NCI-H2171 (cell line): ENCODE results near the gene ARSK.
A peak's percentile ranks its signal among the peaks of the same experiment; 100 is the strongest.

Experiments used
- DNase-seq: peaks from one replicate; lab custom pipeline; 2025; lab: John Stamatoyannopoulos, UW

Gene ARSK, protein sequence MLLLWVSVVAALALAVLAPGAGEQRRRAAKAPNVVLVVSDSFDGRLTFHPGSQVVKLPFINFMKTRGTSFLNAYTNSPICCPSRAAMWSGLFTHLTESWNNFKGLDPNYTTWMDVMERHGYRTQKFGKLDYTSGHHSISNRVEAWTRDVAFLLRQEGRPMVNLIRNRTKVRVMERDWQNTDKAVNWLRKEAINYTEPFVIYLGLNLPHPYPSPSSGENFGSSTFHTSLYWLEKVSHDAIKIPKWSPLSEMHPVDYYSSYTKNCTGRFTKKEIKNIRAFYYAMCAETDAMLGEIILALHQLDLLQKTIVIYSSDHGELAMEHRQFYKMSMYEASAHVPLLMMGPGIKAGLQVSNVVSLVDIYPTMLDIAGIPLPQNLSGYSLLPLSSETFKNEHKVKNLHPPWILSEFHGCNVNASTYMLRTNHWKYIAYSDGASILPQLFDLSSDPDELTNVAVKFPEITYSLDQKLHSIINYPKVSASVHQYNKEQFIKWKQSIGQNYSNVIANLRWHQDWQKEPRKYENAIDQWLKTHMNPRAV

DNA sequence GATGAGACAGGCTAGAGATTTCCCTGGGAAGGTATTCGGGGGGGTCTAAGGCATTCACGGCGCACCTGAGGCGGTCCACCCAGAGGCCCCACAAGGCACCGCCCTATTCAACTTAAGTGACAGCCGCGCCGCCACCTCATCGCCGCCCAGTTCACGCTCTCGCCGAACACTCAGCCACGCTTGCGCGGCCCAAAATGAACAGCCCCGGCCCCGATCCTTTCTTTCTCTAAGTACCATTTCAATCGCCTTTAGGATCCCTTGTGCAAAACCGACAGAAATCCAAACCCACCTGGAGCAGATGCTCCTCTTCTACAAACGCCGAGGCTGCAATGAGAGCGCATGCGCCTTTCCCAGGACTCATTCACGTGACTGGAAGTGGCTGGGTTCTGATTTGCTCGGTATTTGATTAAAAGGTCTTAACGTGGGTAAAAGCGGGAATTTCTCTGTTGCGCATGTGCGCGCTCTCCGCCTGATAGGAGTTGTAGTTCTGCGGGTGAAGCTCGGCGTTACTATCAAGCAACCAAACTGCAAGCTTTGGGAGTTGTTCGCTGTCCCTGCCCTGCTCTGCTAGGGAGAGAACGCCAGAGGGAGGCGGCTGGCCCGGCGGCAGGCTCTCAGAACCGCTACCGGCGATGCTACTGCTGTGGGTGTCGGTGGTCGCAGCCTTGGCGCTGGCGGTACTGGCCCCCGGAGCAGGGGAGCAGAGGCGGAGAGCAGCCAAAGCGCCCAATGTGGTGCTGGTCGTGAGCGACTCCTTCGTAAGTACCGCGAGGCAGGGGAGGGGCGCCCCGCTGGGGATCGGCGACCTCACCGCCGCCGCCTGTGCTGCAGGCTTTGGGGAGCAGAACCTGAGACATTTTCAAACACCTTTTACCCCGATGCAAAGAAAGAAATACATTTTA lies at the start of gene ARSK, which contains the start of gene SKIC3:
ARSK (plus strand) TSS at position 455 of the 902 bp plus-strand sequence; CDS start at position 633, 178 bp downstream.
SKIC3 (minus strand) TSS at position 331 of the 902 bp plus-strand sequence. CDS start 7,827 bp downstream, outside the sequence.
- peak; percentile 78 for DNase-seq

GRCh38 chr5:95508550-95508949 lies 46.4 kb upstream of the ARSK start:
- no peak for DNase-seq

GRCh38 chr5:95511606-95512005 lies 43.3 kb upstream of the ARSK start:
- no peak for DNase-seq

DNA sequence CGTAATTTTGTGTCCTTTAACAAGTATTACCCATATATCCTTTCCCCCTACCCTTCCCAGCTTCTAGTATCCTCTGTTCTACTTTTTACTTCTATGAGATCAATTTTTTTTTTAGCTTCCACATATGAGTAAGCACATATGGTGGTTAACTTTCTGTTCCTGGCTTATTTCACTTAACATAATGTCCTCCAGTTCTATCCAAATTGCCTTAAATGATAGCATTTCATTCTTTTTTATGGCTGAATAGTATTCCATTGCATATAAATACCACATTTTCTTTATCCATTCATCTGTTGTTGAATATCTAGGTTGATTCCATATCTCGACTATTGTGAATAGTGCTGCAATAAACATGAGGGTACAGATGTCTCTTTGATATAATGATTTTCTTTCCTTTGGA lies 36.5 kb upstream of the ARSK start:
- no peak for DNase-seq

- DNase-seq: peak; percentile 42
These were observed 35.8 kb upstream of the ARSK start for GRCh38 chr5:95519151-95519550.

DNA sequence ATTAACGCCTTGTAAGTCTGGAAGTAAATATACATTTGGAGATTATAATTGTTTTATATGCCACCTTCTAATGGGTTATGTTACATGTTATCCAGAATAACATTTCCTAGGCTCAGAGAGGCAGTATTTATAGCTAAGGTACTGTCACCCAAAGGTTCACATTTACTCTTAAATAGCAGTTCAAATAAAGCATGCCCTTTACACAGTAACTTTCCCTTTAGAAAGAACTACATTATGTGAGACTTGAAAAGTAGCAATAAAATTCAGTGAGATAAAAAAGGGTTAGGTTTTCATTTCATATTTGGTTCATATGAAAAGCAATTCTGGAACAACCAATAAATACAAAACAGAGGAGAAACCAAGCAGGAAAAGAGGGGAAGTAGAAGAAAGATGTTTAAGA lies 35.2 kb upstream of the ARSK start:
- no peak for DNase-seq

DNA sequence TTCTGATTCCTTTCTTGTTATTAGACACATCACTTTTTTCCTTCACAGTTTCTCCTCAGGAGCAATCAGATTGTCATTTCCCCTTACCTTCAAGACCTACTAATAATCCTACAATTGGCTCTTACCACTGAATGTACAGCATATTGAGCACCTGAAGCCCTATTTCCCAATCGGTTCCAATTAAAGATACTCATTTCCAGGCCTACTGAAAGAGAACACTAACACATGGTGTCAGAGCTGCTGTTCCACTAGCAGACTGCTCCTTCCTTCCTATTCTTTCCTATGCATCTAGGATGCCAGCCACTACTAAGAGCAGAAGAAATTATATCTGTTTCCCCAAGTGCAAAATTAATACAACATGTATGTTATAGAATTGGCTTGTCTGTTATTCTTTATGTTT lies 34.7 kb upstream of the ARSK start:
- no peak for DNase-seq

- DNase-seq: no peak
These were observed 30.5 kb upstream of the ARSK start for GRCh38 chr5:95524423-95524822.

GRCh38 chr5:95526871-95527270 lies 28.0 kb upstream of the ARSK start:
- DNase-seq: no peak

DNA sequence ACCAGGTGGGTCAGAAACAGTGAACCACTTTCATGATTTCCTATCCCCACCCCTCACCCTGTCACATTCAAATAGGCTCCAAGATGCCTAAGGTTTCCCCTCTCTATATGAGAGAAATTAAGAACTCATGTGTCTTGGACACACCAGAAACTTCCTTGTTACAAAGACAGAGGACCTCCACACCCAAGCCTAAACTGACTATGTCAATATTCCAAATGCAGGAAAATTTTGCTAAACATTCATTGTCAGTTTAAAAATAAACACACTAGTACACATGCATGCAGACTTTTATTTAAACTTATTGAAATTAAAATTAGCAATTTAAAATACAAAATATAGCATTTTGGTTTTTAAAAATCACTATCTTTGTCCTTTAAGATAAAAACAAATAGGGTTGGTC lies 26.3 kb upstream of the ARSK start:
- DNase-seq: no peak

- no peak for DNase-seq
These were observed 24.5 kb upstream of the ARSK start for GRCh38 chr5:95530416-95530815.

DNA sequence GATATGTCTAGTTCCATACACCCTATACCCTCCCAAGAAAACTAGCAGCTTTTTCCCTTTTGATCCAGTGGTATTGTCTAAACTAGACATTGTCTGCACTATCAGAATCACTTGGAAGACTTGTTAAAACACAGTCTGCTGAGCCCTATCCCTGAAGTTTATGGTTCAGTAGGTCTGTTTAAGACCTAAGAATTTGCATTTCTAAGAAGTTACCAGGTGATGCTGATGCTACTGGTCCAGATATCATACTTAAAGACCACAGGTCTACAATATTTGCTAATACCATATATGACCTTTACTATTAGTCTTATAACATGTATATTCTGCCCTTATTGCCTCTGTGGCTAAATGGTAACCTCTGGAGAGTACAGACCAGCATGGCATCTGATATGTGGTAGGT lies 23.4 kb upstream of the ARSK start:
- no peak for DNase-seq

DNA sequence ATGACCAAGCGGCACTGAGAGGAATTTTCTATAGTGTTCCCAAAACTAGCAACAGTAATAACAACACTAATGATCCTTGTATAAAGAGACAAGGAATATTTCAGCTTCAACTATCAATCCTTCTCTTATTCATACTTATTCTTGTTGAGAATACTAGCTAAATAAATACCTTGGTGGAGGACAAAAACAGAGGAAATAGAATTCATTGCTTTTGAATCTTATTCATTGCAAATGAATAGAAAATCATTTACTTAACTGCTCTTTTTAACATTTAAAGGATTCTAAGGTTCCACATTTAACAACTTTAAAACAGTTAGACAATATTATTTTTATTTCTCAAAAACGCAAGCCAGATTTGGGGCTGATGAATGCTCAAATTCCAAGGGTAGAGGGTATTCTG lies 22.5 kb upstream of the ARSK start:
- no peak for DNase-seq

GRCh38 chr5:95533106-95533505 lies 21.8 kb upstream of the ARSK start:
- DNase-seq: no peak

- DNase-seq: no peak
These were observed 21.1 kb upstream of the ARSK start for GRCh38 chr5:95533761-95534160.

- DNase-seq: no peak
These were observed 17.4 kb upstream of the ARSK start for GRCh38 chr5:95537501-95537900.

DNA sequence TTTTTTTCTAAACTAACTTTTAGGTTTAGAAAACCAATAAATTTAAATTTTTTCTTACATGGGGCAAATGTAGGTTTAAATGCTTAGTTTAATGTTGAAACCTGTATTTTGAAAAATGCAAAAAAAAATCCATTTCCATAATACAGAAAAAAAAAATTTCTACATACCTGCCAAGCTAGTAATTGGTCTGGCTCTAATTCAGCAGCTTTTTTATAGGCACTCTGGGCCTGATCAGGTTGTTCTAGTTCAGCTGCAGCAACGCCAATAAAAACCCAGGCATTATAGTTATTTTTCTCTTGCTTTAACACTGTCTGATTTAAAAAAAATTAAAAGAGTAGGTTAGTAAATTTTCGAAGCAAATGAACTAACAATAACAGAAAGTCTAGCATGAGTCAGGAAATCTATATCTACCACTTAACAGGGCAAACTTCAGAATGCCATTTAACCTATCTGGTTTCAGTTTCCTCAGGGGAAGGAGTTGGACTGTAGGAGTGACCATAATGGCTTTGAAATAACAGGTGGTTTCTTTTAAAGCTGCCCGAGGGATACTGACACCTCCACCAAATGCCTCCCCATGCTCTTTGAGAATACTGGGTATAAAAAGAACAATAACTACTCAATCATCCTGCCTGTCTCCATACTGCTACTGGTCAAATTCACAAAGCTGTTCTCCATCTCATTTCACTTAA lies 11.7 kb upstream of the ARSK start:
- DNase-seq: no peak

DNA sequence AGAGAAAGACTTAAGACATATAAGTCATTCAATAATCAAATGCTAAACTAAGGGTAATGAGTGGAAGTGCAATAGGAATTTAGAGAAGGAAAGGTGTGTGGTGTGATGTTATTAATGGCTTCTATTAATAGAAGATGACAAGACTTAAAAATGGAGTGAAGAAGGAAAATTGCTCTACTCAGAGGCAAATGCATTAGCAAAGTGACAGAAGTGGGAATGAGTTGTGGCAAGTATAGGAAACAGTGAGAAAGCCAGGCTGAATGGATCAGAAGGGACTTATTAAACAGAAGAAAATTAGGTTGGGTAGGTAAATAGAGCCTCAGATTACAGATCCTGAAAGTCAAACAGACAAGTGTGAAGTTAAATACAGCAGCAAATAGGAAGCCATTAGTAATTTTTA lies 5.9 kb upstream of the ARSK start:
- no peak for DNase-seq

DNA sequence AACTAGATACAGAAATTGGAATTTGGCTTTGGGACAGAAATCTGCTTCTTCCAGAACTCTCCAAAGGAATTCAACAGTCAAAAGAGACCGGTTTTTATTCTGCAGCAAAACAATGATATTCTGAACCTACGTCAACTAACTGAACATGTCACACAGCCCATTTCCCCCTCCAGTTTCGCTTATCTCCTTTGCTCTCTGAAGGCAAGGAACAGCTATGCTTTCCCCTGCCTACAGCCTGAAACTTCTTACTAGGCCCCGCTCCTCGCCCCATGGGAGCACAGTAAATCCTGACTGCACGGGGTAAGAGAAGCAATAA lies 612 bp upstream of the ARSK start:
- DNase-seq: no peak

DNA sequence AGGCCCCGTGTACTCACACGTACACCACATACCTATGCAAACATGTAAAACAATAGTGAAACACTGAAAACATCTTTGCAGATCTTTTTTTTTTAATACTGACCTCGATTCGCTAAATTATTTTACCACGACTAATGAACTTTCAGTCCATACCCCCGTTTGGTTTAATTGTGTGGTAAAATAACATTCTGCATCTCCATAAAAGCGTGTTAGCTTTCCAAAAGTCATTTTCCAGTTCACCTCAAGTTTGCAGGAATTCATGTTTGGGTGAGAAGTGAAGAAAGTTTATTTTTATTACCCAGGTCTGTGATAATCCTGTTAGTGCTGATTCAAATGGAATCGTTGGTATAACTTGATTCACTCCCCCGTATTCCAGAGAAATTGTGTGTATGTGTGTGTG lies 652 bp downstream of the ARSK start:
- no peak for DNase-seq

DNA sequence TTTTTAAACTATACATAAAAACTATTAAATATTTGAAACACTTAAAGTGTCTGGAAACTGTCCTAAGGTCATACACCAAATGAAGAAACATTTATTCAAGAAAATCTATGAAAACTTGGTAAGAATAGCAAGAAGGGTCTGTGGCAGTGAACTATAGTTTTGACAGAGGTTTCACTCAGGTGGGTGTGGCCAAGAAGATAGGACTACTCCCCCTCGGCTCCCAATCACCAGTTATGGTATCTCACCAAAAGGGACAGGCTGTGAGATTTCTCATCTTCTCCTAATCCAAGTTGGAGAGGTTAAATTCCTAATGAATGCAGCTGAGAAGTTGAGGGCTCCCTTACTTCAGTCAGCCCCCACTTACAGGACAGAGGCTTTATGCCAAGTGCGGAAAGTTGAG lies 2.9 kb downstream of the ARSK start:
- DNase-seq: no peak

DNA sequence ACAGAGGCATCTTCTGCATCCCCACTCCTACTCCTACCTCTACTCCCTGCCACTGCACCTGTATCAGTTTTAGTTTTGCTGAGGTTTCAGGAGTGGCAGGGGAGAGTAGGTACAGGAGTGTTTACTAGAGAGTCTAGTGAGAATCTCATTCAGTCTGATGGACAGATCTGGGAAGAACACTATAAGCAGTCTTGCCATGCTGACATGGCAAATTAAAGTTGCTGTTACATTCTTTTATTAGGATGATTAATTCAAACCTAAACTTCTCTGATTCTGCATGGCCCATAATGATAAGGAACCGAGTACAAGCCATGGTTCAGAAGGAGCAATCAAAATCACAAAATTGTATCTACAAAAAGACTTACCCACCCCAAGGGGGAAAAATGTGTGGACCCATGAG lies 7.4 kb downstream of the ARSK start:
- DNase-seq: no peak
